Measurements from ENCODE around the gene PRKAG2. TPM values are rescaled to one million over a fixed set of nuclear protein-coding genes. Genes with fewer than 3 reads are reported as not detected.

Gene PRKAG2
- polyA plus RNA-seq, 1 of the 3 experiments (the other 2 are of a cell fraction), result 51.6 TPM

DNA sequence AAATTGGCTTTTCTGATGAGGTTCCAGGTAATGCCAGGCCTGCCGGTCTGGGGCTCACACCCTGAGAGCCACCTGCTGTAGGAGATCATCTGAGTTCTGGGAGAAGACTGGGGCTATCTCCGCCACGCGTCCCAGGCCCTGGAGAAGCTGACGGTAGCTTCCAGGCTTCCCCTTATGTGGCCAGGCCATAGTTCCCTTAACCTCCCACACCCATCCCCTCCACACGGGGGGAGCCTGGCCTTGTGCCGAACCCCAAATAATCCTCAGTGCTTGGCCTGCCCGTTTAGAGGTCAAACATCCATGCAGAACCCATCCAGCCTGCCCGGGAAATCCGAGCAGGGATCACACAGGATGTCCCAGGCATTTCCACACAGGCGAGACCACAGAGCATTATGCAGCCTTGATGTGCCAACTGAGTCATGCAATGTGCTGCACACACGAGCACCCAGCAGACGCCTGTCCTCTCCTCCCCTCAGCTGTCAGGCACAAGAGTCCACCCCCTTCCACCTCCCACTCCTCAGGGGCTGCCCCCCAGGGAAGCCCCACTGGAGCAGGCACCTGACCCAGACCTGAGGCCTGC is 176.2 kb downstream of the PRKAG2 start:
- no peak overlapping the region for H3K4me3 ChIP-seq (ENCODE audit: low read depth in 2 of 2, low read length in 1 of 2)
- H3K79me2 ChIP-seq (ENCODE audit: insufficient read depth), result no peaks in the 10 kb centered on the region
- CTCF ChIA-PET, result interaction anchor here (0.8 to 1.1 kb wide), 2 partner anchors 58 to 251 kb away, joined by 3 read pairs; no protein-coding TSS in a partner anchor
- H3K4me2 ChIP-seq, result peak overlapping the region; percentile 58
- TF ChIP-seq, protein P1, sequence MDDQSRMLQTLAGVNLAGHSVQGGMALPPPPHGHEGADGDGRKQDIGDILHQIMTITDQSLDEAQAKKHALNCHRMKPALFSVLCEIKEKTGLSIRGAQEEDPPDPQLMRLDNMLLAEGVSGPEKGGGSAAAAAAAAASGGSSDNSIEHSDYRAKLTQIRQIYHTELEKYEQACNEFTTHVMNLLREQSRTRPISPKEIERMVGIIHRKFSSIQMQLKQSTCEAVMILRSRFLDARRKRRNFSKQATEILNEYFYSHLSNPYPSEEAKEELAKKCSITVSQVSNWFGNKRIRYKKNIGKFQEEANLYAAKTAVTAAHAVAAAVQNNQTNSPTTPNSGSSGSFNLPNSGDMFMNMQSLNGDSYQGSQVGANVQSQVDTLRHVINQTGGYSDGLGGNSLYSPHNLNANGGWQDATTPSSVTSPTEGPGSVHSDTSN (IDR thresholded peaks at IDR 0.05), result 0 out of 2 replicates have a peak, but pooled peaks have one; percentile 22
- TF ChIP-seq, protein P2, sequence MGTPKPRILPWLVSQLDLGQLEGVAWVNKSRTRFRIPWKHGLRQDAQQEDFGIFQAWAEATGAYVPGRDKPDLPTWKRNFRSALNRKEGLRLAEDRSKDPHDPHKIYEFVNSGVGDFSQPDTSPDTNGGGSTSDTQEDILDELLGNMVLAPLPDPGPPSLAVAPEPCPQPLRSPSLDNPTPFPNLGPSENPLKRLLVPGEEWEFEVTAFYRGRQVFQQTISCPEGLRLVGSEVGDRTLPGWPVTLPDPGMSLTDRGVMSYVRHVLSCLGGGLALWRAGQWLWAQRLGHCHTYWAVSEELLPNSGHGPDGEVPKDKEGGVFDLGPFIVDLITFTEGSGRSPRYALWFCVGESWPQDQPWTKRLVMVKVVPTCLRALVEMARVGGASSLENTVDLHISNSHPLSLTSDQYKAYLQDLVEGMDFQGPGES (IDR thresholded peaks at IDR 0.05; ENCODE audit: low read depth, low read length), result no peak
- TF ChIP-seq SIN3A (IDR thresholded peaks at IDR 0.05; ENCODE audit: borderline replicate concordance, low read depth, low read length), result no peak
- 0 out of 2 replicates have a peak, but pooled peaks have one; percentile 14 for TF ChIP-seq TCF12 (IDR thresholded peaks at IDR 0.05)
- no peak for TF ChIP-seq JUND (IDR thresholded peaks at IDR 0.05)
- TF ChIP-seq RCOR1 (IDR thresholded peaks at IDR 0.05; ENCODE audit: low read length), result no peak
- TF ChIP-seq TEAD4 (IDR thresholded peaks at IDR 0.05; ENCODE audit: borderline replicate concordance, insufficient read depth), result no peak
- TF ChIP-seq NFIC (IDR thresholded peaks at IDR 0.05; ENCODE audit: borderline replicate concordance), result no peak
- H3K36me3 ChIP-seq (replicated peaks in 1 of 2; ENCODE audit: control insufficient read depth in 1 of 2, insufficient read depth in 2 of 2, low read length in 1 of 2), result no peaks in the 10 kb centered on the region
- no peak for DNase-seq
- H3K27me3 ChIP-seq (ENCODE audit: insufficient read depth), result no peaks in the 10 kb centered on the region
- POLR2A ChIA-PET, result no interaction called here
- WGBS (ENCODE audit: low lambda C conversion rate), result 88% methylated on average over 12 of the region's 13 CpGs
- H3K9me2 ChIP-seq, result no peaks in the 10 kb centered on the region
- H3K9me3 ChIP-seq, result no peaks in the 10 kb centered on the region
- H3K27ac ChIP-seq (ENCODE audit: low read depth in 2 of 2, low read length in 1 of 2), result no peak overlapping the region
- H2AFZ ChIP-seq (ENCODE audit: low read depth), result no peak overlapping the region
- H3K9ac ChIP-seq, result no peak overlapping the region
- H3K4me1 ChIP-seq (ENCODE audit: control insufficient read depth in 1 of 2, insufficient read depth in 2 of 2, low read depth in 1 of 2, low read length in 1 of 2), result peaks cover 17 to 34% of the 10 kb centered on the region in 2 experiments
- peaks cover 9% of the 10 kb centered on the region for H3F3A ChIP-seq (replicated peaks; ENCODE audit: insufficient read depth)
- no peaks in the 10 kb centered on the region for H4K20me1 ChIP-seq (ENCODE audit: insufficient read depth)

DNA sequence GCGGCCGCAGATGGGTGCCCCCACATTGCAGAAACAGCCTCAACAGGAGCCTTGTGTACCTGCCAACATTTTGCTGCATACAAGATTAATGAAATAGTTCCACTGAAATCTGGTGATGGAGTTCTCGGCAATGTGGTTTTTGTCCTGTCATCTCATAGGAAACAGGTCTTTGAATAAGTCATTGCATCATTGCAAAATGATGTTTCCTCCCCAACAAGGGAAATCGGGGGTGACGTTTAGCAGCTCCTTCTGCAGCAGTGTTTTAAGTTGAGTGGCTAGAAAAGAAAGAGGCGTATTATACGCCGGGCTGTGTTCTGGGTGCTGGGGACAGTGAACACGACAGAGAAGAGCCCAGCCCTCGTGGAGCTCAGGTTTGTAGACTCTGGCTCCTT is 177.0 kb downstream of the PRKAG2 start:
- H3K4me3 ChIP-seq (ENCODE audit: low read depth in 2 of 2, low read length in 1 of 2), result no peak overlapping the region
- TF ChIP-seq, protein P1 (IDR thresholded peaks at IDR 0.05), result peak; percentile 90
- TF ChIP-seq, protein P2 (IDR thresholded peaks at IDR 0.05; ENCODE audit: low read depth, low read length), result no peak
- TF ChIP-seq TCF12 (IDR thresholded peaks at IDR 0.05) (peak; percentile 93), EP300 (IDR thresholded peaks at IDR 0.05; ENCODE audit: borderline replicate concordance in 1 of 2, low read depth in 1 of 2, low read length in 1 of 2) (peak in 1 of 2 experiments; percentile 63; a peak in 1 of 4 replicates), NFIC (IDR thresholded peaks at IDR 0.05; ENCODE audit: borderline replicate concordance) (peak; percentile 65; the same call in 1 of the 2 replicates), TEAD4 (IDR thresholded peaks at IDR 0.05; ENCODE audit: borderline replicate concordance, insufficient read depth) (0 out of 2 replicates have a peak, but pooled peaks have one; percentile 22), GABPA (IDR thresholded peaks at IDR 0.05; ENCODE audit: low read depth) (no peak), NRF1 (IDR thresholded peaks at IDR 0.05; ENCODE audit: low read depth, low read length) (no peak)
- TF ChIP-seq, protein P3, sequence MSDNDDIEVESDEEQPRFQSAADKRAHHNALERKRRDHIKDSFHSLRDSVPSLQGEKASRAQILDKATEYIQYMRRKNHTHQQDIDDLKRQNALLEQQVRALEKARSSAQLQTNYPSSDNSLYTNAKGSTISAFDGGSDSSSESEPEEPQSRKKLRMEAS (IDR thresholded peaks at IDR 0.05; ENCODE audit: low read depth), result peak; percentile 22; the same call in 1 of the 2 replicates
- no peaks in the 10 kb centered on the region for H3K79me2 ChIP-seq (ENCODE audit: insufficient read depth)
- peak overlapping the region; percentile 27 for H3K9ac ChIP-seq
- ChIA-PET CTCF (interaction anchor here (0.8 to 1.1 kb wide), 2 partner anchors 59 to 251 kb away, joined by 3 read pairs; no protein-coding TSS in a partner anchor), POLR2A (no interaction called here)
- WGBS (ENCODE audit: low lambda C conversion rate), result 84% methylated on average over 10 of the region's 10 CpGs
- peak overlapping the region; percentile 58 for H3K4me2 ChIP-seq
- H3K9me2 ChIP-seq, result no peaks in the 10 kb centered on the region
- no peaks in the 10 kb centered on the region for H3K9me3 ChIP-seq
- peaks cover 17 to 34% of the 10 kb centered on the region in 2 experiments for H3K4me1 ChIP-seq (ENCODE audit: control insufficient read depth in 1 of 2, insufficient read depth in 2 of 2, low read depth in 1 of 2, low read length in 1 of 2)
- peak overlapping the region in 1 of 2 experiments; percentile 67; a peak in 2 of 4 replicates for H3K27ac ChIP-seq (ENCODE audit: low read depth in 2 of 2, low read length in 1 of 2)
- H3K27me3 ChIP-seq (ENCODE audit: insufficient read depth), result no peaks in the 10 kb centered on the region
- no peak overlapping the region for H2AFZ ChIP-seq (ENCODE audit: low read depth)
- H3F3A ChIP-seq (replicated peaks; ENCODE audit: insufficient read depth), result peaks cover 9% of the 10 kb centered on the region
- no peak for DNase-seq
- no peaks in the 10 kb centered on the region for H3K36me3 ChIP-seq (replicated peaks in 1 of 2; ENCODE audit: control insufficient read depth in 1 of 2, insufficient read depth in 2 of 2, low read length in 1 of 2)
- no peaks in the 10 kb centered on the region for H4K20me1 ChIP-seq (ENCODE audit: insufficient read depth)
